HepG2 (cell line): Measurements from ENCODE around the gene BBS9. TPM values are rescaled to one million over a fixed set of nuclear protein-coding genes. Genes with fewer than 3 reads are reported as not detected.

Experiments used
- ATAC-seq: fragments of 200-7000 bp; cut with Tn5 transposase; 3 replicates; pipeline ENCODE4 v1.9.1; 2020; ENCODE audit warnings: mild to moderate bottlenecking, moderate library complexity
- BruUV-seq: library from RNA; stranded (reverse); fragments of 400-500 nt; replicated peaks from 2 replicates; lab custom pipeline; 2021; lab: Mats Ljungman, UMichigan
- CTCF ChIA-PET: fragments of 300-600 bp; formaldehyde crosslinking; extraction: SDS; loops from one replicate; lab custom pipeline; 2021; ENCODE audit warnings: low total read pairs, inconsistent platforms, low intra/inter-chr PET ratio; lab: Yijun Ruan, JAX
- POLR2A ChIA-PET: fragments of 350-600 bp; sonication (Branson Sonifier 250); formaldehyde crosslinking; loops from one replicate; lab custom pipeline; 2020; ENCODE audit warnings: antibody characterized with exemption, inconsistent platforms; lab: Yijun Ruan, JAX
- DNase-seq: peaks from one replicate; pipeline ENCODE4 v3.0.0-alpha.2; 2015; ENCODE audit warnings: low spot score
- FAIRE-seq: peaks from 3 replicates; lab custom pipeline; 2011; peaks lifted over from hg19 to GRCh38; lab: Jason Lieb, UNC
- H2AFZ ChIP-seq: one replicate; pipeline ENCODE4 v1.6.1; 2011; ENCODE audit warnings: low read length, inconsistent platforms
- H3K27ac ChIP-seq: fragments of 300-600 bp; 3 replicates; pipeline ENCODE4 v1.8.0; 2011; ENCODE audit warnings: mixed run types, mild to moderate bottlenecking, mixed read lengths, low read length, inconsistent platforms; ENCODE audit not compliant: insufficient read depth; ENCODE audit errors: extremely low read length
- H3K27me3 ChIP-seq, 2 experiments: fragments of 200-600 bp in 1 of 2; 2 replicates in 1 of 2; 3 replicates in 1 of 2; pipeline versions ENCODE4 v1.6.0 to v1.8.0; 2011; ENCODE audit warnings: low read length in 2 of 2, mild to moderate bottlenecking in 2 of 2, moderate library complexity in 2 of 2, inconsistent platforms in 1 of 2; ENCODE audit not compliant: insufficient read depth in 2 of 2, control insufficient read depth in 1 of 2
- H3K36me3 ChIP-seq, 2 experiments: fragments of 200-600 bp in 1 of 2; replicated peaks in 1 of 2; 2 replicates in 1 of 2; 3 replicates in 1 of 2; pipeline versions ENCODE4 v1.5.1 to v1.8.0; 2011; ENCODE audit warnings: low read length in 2 of 2, inconsistent platforms in 1 of 2; ENCODE audit not compliant: insufficient read depth in 2 of 2, control insufficient read depth in 1 of 2
- H3K4me1 ChIP-seq: 2 replicates; pipeline ENCODE4 v1.5.1; 2012; ENCODE audit warnings: low read length, inconsistent platforms; ENCODE audit not compliant: insufficient read depth
- H3K4me2 ChIP-seq: 2 replicates; pipeline ENCODE4 v1.6.0; 2011; ENCODE audit warnings: low read depth, low read length, inconsistent platforms
- H3K4me3 ChIP-seq, 3 experiments: fragments of 200-600 bp in 1 of 3; sonication (generic), shearing (Covaris generic) in 1 of 3; replicated peaks in 1 of 3; 2 replicates each; pipeline ENCODE4 v1.5.1; 2011 to 2016; ENCODE audit warnings: low read length in 3 of 3, inconsistent platforms in 2 of 3, low read depth in 2 of 3, mild to moderate bottlenecking in 2 of 3, control low read depth in 1 of 3, mixed read lengths in 1 of 3; ENCODE audit not compliant: insufficient read depth in 1 of 3
- H3K79me2 ChIP-seq: one replicate; pipeline ENCODE4 v1.6.1; 2011; ENCODE audit warnings: low read length, inconsistent platforms; ENCODE audit not compliant: insufficient read depth
- H3K9ac ChIP-seq: 2 replicates; pipeline ENCODE4 v1.6.0; 2011; ENCODE audit warnings: mild to moderate bottlenecking, low read depth, low read length, inconsistent platforms; ENCODE audit not compliant: insufficient read depth
- H3K9me3 ChIP-seq: 2 replicates; pipeline ENCODE4 v1.5.1; 2012; ENCODE audit warnings: mild to moderate bottlenecking, low read length
- H4K20me1 ChIP-seq: 2 replicates; pipeline ENCODE4 v1.6.0; 2011; ENCODE audit warnings: inconsistent platforms, mild to moderate bottlenecking, low read length, moderate library complexity; ENCODE audit not compliant: insufficient read depth
- KLF6 ChIP-seq: IDR thresholded peaks from 2 replicates; pipeline ENCODE4 v1.8.0; 2016; ENCODE audit warnings: missing biosample characterization, missing genetic modification reagents
- TBX2 ChIP-seq: sonication (generic); formaldehyde crosslinking; IDR thresholded peaks from 2 replicates; pipeline ENCODE4 v1.5.0; 2020; ENCODE audit warnings: missing genetic modification reagents, mild to moderate bottlenecking, borderline replicate concordance
- XRCC5 ChIP-seq: fragments of 200-400 bp; formaldehyde crosslinking; optimal IDR thresholded peaks from 2 replicates; pipeline ENCODE3; 2017; ENCODE audit warnings: mild to moderate bottlenecking, low read length
- ZNF24 ChIP-seq: fragments of 450-650 bp; IDR thresholded peaks from 2 replicates; pipeline ENCODE4 v1.6.1; 2017; ENCODE audit warnings: antibody characterized with exemption, mild to moderate bottlenecking
- ZNF329 ChIP-seq: sonication (generic); formaldehyde crosslinking; IDR thresholded peaks from 2 replicates; pipeline ENCODE4 v1.9.0; 2021; ENCODE audit warnings: low read depth, mild to moderate bottlenecking, missing genetic modification reagents
- ZNF484 ChIP-seq: sonication (generic); formaldehyde crosslinking; IDR thresholded peaks from 2 replicates; pipeline ENCODE4 v1.5.1; 2020; ENCODE audit warnings: mild to moderate bottlenecking, low read depth, missing genetic modification reagents, borderline replicate concordance
- ZSCAN29 ChIP-seq: sonication (generic); formaldehyde crosslinking; conservative IDR thresholded peaks from 2 replicates; pipeline ENCODE4 v1.4.0; 2020; ENCODE audit warnings: mild to moderate bottlenecking, missing genetic modification reagents
- in situ Hi-C: cut with HindIII; loops from 2 replicates; pipeline ENCODE4 v1.10.0; 2017; ENCODE audit warnings: low pct_unique_long_range_greater_than_20kb; ENCODE audit not compliant: extremely low pct_ligation_motif_present
- intact Hi-C: fragments of 100-400 bp; cut with micrococcal nuclease; formaldehyde crosslinking; loops from one replicate; pipeline ENCODE4 v1.10.0; 2022; ENCODE audit not compliant: unreplicated experiment
- polyA plus RNA-seq, 8 experiments: library from polyadenylated mRNA; depleted of rRNA in 3 of 8; stranded (reverse) in 7 of 8; unstranded in 1 of 8; fragments of >200 nt; fragmentation: Illumina TruSeq in 4 of 8; extraction: Trizol in 4 of 8; gene quantifications; 2 replicates each; pipeline versions ENCODE4 v1.2.1 to v1.2.3, GENCODE V29; 2011 to 2016; ENCODE audit warnings: low read depth in 4 of 8, missing spikeins in 1 of 8, mixed read lengths in 1 of 8; ENCODE audit not compliant: insufficient read depth in 1 of 8
- total RNA-seq, 5 experiments: library from RNA; depleted of rRNA; stranded (reverse); fragments of >200 nt; fragmentation: Illumina TruSeq; extraction: Trizol; gene quantifications; 2 replicates each; pipeline ENCODE4 v1.2.3, GENCODE V29; 2016; ENCODE audit warnings: low read depth in 1 of 5
- TF ChIP-seq, protein P1 (sequence below): sonication (generic); formaldehyde crosslinking; IDR thresholded peaks from 2 replicates; pipeline ENCODE4 v1.9.0; 2021; ENCODE audit warnings: mild to moderate bottlenecking, missing genetic modification reagents
- TF ChIP-seq, protein P2 (sequence below): sonication (generic); formaldehyde crosslinking; IDR thresholded peaks from 2 replicates; pipeline ENCODE4 v1.4.0; 2020; ENCODE audit warnings: missing genetic modification reagents, borderline replicate concordance

The BBS9 gene
- total and polyA plus RNA-seq, 2 of the 13 experiments (the other 11 are each of a cell fraction or from before 2014, with no cell fraction given), result 5.1 to 7.8 TPM

DNA sequence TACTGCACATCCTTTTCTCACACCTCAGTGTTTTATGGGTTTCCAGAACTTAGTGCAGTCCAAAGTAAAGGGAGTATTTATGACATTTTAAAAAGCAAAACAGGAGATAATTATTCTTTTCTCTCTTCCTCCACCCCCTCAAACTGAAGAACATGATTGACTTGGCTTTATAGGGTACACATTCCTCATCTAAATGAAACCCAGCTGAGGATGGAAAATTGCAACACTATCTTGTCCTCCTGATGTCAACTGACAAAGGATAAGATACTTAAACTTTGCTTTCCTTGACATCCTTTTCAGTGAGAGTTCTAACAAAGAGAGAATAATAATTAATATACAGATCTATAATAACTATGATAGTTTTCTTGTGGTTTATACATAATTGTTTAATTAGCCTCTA lies 299.1 kb downstream of the BBS9 start:
- ChIA-PET CTCF (no interaction called here), POLR2A (no interaction called here)
- BruUV-seq, result no TSS peak
- H3K36me3 ChIP-seq, result no peaks in the 10 kb centered on the region
- no peak overlapping the region for H3K4me3 ChIP-seq
- no peaks in the 10 kb centered on the region for H3K27me3 ChIP-seq
- intact Hi-C loops, result no loop called here
- H3K4me1 ChIP-seq, result no peaks in the 10 kb centered on the region
- H3K27ac ChIP-seq, result no peak overlapping the region
- in situ Hi-C loops, result no loop called here
- H3K9ac ChIP-seq, result no peak overlapping the region
- FAIRE-seq, result no peak
- no peak for DNase-seq
- no peak for ATAC-seq
- H2AFZ ChIP-seq, result no peak overlapping the region
- no peak overlapping the region for H3K4me2 ChIP-seq
- no peaks in the 10 kb centered on the region for H3K9me3 ChIP-seq
- no peaks in the 10 kb centered on the region for H4K20me1 ChIP-seq
- H3K79me2 ChIP-seq, result no peaks in the 10 kb centered on the region
- TF ChIP-seq XRCC5, result no peak
- TF ChIP-seq, protein P1, sequence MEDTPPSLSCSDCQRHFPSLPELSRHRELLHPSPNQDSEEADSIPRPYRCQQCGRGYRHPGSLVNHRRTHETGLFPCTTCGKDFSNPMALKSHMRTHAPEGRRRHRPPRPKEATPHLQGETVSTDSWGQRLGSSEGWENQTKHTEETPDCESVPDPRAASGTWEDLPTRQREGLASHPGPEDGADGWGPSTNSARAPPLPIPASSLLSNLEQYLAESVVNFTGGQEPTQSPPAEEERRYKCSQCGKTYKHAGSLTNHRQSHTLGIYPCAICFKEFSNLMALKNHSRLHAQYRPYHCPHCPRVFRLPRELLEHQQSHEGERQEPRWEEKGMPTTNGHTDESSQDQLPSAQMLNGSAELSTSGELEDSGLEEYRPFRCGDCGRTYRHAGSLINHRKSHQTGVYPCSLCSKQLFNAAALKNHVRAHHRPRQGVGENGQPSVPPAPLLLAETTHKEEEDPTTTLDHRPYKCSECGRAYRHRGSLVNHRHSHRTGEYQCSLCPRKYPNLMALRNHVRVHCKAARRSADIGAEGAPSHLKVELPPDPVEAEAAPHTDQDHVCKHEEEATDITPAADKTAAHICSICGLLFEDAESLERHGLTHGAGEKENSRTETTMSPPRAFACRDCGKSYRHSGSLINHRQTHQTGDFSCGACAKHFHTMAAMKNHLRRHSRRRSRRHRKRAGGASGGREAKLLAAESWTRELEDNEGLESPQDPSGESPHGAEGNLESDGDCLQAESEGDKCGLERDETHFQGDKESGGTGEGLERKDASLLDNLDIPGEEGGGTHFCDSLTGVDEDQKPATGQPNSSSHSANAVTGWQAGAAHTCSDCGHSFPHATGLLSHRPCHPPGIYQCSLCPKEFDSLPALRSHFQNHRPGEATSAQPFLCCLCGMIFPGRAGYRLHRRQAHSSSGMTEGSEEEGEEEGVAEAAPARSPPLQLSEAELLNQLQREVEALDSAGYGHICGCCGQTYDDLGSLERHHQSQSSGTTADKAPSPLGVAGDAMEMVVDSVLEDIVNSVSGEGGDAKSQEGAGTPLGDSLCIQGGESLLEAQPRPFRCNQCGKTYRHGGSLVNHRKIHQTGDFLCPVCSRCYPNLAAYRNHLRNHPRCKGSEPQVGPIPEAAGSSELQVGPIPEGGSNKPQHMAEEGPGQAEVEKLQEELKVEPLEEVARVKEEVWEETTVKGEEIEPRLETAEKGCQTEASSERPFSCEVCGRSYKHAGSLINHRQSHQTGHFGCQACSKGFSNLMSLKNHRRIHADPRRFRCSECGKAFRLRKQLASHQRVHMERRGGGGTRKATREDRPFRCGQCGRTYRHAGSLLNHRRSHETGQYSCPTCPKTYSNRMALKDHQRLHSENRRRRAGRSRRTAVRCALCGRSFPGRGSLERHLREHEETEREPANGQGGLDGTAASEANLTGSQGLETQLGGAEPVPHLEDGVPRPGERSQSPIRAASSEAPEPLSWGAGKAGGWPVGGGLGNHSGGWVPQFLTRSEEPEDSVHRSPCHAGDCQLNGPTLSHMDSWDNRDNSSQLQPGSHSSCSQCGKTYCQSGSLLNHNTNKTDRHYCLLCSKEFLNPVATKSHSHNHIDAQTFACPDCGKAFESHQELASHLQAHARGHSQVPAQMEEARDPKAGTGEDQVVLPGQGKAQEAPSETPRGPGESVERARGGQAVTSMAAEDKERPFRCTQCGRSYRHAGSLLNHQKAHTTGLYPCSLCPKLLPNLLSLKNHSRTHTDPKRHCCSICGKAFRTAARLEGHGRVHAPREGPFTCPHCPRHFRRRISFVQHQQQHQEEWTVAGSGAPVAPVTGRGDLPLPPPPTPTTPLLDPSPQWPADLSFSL (CRISPR knock-in tag), result no peak
- no peak for TF ChIP-seq ZNF24
- no peak for TF ChIP-seq TBX2 (CRISPR knock-in tag)
- no peak for TF ChIP-seq ZNF484 (CRISPR knock-in tag)
- TF ChIP-seq ZNF329 (CRISPR knock-in tag), result no peak
- no peak for TF ChIP-seq ZSCAN29
- TF ChIP-seq KLF6 (CRISPR knock-in tag), result no peak
- TF ChIP-seq, protein P2, sequence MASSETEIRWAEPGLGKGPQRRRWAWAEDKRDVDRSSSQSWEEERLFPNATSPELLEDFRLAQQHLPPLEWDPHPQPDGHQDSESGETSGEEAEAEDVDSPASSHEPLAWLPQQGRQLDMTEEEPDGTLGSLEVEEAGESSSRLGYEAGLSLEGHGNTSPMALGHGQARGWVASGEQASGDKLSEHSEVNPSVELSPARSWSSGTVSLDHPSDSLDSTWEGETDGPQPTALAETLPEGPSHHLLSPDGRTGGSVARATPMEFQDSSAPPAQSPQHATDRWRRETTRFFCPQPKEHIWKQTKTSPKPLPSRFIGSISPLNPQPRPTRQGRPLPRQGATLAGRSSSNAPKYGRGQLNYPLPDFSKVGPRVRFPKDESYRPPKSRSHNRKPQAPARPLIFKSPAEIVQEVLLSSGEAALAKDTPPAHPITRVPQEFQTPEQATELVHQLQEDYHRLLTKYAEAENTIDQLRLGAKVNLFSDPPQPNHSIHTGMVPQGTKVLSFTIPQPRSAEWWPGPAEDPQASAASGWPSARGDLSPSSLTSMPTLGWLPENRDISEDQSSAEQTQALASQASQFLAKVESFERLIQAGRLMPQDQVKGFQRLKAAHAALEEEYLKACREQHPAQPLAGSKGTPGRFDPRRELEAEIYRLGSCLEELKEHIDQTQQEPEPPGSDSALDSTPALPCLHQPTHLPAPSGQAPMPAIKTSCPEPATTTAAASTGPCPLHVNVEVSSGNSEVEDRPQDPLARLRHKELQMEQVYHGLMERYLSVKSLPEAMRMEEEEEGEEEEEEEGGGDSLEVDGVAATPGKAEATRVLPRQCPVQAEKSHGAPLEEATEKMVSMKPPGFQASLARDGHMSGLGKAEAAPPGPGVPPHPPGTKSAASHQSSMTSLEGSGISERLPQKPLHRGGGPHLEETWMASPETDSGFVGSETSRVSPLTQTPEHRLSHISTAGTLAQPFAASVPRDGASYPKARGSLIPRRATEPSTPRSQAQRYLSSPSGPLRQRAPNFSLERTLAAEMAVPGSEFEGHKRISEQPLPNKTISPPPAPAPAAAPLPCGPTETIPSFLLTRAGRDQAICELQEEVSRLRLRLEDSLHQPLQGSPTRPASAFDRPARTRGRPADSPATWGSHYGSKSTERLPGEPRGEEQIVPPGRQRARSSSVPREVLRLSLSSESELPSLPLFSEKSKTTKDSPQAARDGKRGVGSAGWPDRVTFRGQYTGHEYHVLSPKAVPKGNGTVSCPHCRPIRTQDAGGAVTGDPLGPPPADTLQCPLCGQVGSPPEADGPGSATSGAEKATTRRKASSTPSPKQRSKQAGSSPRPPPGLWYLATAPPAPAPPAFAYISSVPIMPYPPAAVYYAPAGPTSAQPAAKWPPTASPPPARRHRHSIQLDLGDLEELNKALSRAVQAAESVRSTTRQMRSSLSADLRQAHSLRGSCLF (CRISPR knock-in tag), result no peak
